Bladder microvascular endothelial cell (primary cell): ENCODE measurements around the gene PTPRH. TPM values are rescaled to one million over a fixed set of nuclear protein-coding genes. Genes with fewer than 3 reads are reported as not detected.

Source experiments
- total RNA-seq: library from RNA; depleted of rRNA; stranded (reverse); fragments of >200 nt; gene quantifications from 2 replicates; pipeline ENCODE4 v1.2.3, GENCODE V29; 2014

Gene PTPRH
- 0.25 and 0.65 TPM in 2 replicates for total RNA-seq

GRCh38 chr19:55208880-55209692 is at the start of gene PTPRH:
Gene PTPRH, minus strand, starts transcription at chr19:55209501. Its CDS starts 68 bp downstream, at chr19:55209433.

GRCh38 chr19:55228403-55229031 is 19.2 kb upstream of the PTPRH start, which contains the start of gene TMEM86B:
Gene TMEM86B, minus strand, starts transcription at chr19:55228763. Its CDS starts 22 bp downstream, at chr19:55228741.

GRCh38 chr19:55179606-55180484 is 29.5 kb downstream of the PTPRH start, which contains the start of gene SYT5:
Gene SYT5, minus strand, starts transcription at chr19:55180289. Its CDS starts 1,248 bp downstream, at chr19:55179041.

GRCh38 chr19:55166530-55167268 is 42.6 kb downstream of the PTPRH start, which contains the start of gene DNAAF3:
Gene DNAAF3, minus strand, starts transcription at chr19:55166613. Its CDS starts 200 bp downstream, at chr19:55166413.

GRCh38 chr19:55157064-55157908 is 52.0 kb downstream of the PTPRH start, which contains the start of gene TNNI3:
Gene TNNI3, minus strand, starts transcription at chr19:55157732. Its CDS starts 143 bp downstream, at chr19:55157589.

GRCh38 chr19:55149078-55150003 is 60.0 kb downstream of the PTPRH start, which contains the start of gene TNNT1:
Gene TNNT1, minus strand, starts transcription at chr19:55149206. Its CDS starts 2,049 bp downstream, at chr19:55147157.

Other genes starting within 250 kb of the PTPRH start
- gene NLRP2, start 243.1 kb downstream of the PTPRH start, total RNA-seq: 0.65 and 12.2 TPM in 2 replicates
- gene GP6, start 171.2 kb downstream of the PTPRH start, total RNA-seq: not detected in 2 replicates
- gene RDH13, start 146.4 kb downstream of the PTPRH start, total RNA-seq: 11.0 and 17.6 TPM in 2 replicates
- gene EPS8L1, start 133.6 kb downstream of the PTPRH start, total RNA-seq: 7.9 and 12.4 TPM in 2 replicates
- gene PPP1R12C, start 91.9 kb downstream of the PTPRH start, total RNA-seq: 34.8 and 39.8 TPM in 2 replicates
- 1.4 and 4.7 TPM in 2 replicates for gene TNNT1, start 60.3 kb downstream of the PTPRH start, total RNA-seq
- not detected in 2 replicates for gene TNNI3, start 51.8 kb downstream of the PTPRH start, total RNA-seq
- 0.16 and 0.19 TPM in 2 replicates for gene DNAAF3, start 42.9 kb downstream of the PTPRH start, total RNA-seq
- gene SYT5, start 29.2 kb downstream of the PTPRH start, total RNA-seq: not detected in 2 replicates
- gene TMEM86B, start 19.3 kb upstream of the PTPRH start, total RNA-seq: 0.32 and 1.0 TPM in 2 replicates
- gene PPP6R1, start 49.5 kb upstream of the PTPRH start, total RNA-seq: 20.4 and 44.2 TPM in 2 replicates
- 21.5 and 23.5 TPM in 2 replicates for gene HSPBP1, start 70.6 kb upstream of the PTPRH start, total RNA-seq
- 0.49 and 0.82 TPM in 2 replicates for gene BRSK1, start 74.5 kb upstream of the PTPRH start, total RNA-seq
- gene TMEM150B, start 115.8 kb upstream of the PTPRH start, total RNA-seq: not detected in 2 replicates
- 3.9 and 6.2 TPM in 2 replicates for gene KMT5C, start 130.4 kb upstream of the PTPRH start, total RNA-seq
- not detected in 2 replicates for gene COX6B2, start 145.2 kb upstream of the PTPRH start, total RNA-seq
- not detected in 2 replicates for gene GARIN5B, start 153.8 kb upstream of the PTPRH start, total RNA-seq
- under 0.01 TPM in 1 of 2 replicates, not detected in the other for gene IL11, start 161.0 kb upstream of the PTPRH start, total RNA-seq
- not detected in 2 replicates for gene TMEM190, start 167.3 kb upstream of the PTPRH start, total RNA-seq
- gene TMEM238, start 174.8 kb upstream of the PTPRH start, total RNA-seq: not detected in 2 replicates
- 170 and 234 TPM in 2 replicates for gene RPL28, start 176.4 kb upstream of the PTPRH start, total RNA-seq
- gene UBE2S, start 198.3 kb upstream of the PTPRH start, total RNA-seq: 31.8 and 82.4 TPM in 2 replicates
- gene SHISA7, start 233.8 kb upstream of the PTPRH start, total RNA-seq: not detected in 2 replicates